ENCODE results near the gene ITGA5. TPM values are rescaled to one million over a fixed set of nuclear protein-coding genes. Genes with fewer than 3 reads are reported as not detected.

Gene ITGA5
- total and polyA plus RNA-seq, 12 donors: 31.9 to 154 (median 48.8) TPM

GRCh38 chr12:54386403-54387113, 32.5 kb downstream of the ITGA5 start:
- no peaks in the 10 kb centered on the region for H3K27me3 ChIP-seq
- no peaks in the 10 kb centered on the region for H3K36me3 ChIP-seq
- no peak for TF ChIP-seq CTCF (IDR thresholded peaks at IDR 0.05)
- no peak overlapping the region for H3K4me3 ChIP-seq
- H3K9me3 ChIP-seq: no peaks in the 10 kb centered on the region
- peak overlapping the region in 1 of 10 donors; percentile 26 for H3K27ac ChIP-seq
- 80 to 94% methylated on average over 3 of the region's 3 CpGs for WGBS, 2 donors
- peaks cover 0 to 51% (median 11%) of the 10 kb centered on the region in 9 donors for H3K4me1 ChIP-seq
- ATAC-seq (no peak), DNase-seq (no peak)
- intact Hi-C loops (cut with DNase I): no loop called here

- Histone ChIP-seq H3K27me3 (no peaks in the 10 kb centered on the region), H3K4me3 (peak overlapping the region in 6 of 10 donors; percentile 5 to 27 (median 26)), H3K4me1 (peaks cover 0 to 41% (median 5%) of the 10 kb centered on the region in 9 donors), H3K27ac (peak overlapping the region in 9 of 10 donors; percentile 13 to 88 (median 58)), H3K36me3 (no peaks in the 10 kb centered on the region), H3K9me3 (no peaks in the 10 kb centered on the region)
- no peak for TF ChIP-seq CTCF (IDR thresholded peaks at IDR 0.05)
- no peak for DNase-seq
- 69 to 70% methylated on average over 10 of the region's 10 CpGs for WGBS, 2 donors
- peak in 7 of 8 donors; percentile 8 to 44 (median 35) for ATAC-seq
- intact Hi-C loops (cut with DNase I): no loop called here
These were observed 33.7 kb downstream of the ITGA5 start for GRCh38 chr12:54385251-54385914.

GRCh38 chr12:54384591-54385041, 34.5 kb downstream of the ITGA5 start, which contains the start of gene ZNF385A:
Gene ZNF385A (minus strand): TSS chr12:54384733. CDS start chr12:54384514, 219 bp downstream.
- DNase-seq (no peak), ATAC-seq (peak in 7 of 8 donors; percentile 10 to 36 (median 18))
- H3K36me3 ChIP-seq: no peaks in the 10 kb centered on the region
- H3K27me3 ChIP-seq: no peaks in the 10 kb centered on the region
- H3K4me1 ChIP-seq: peaks cover 0 to 47% (median 5%) of the 10 kb centered on the region in 9 donors
- H3K27ac ChIP-seq: peak within 1 kb of the TSS in 9 of 10 donors; percentile 13 to 88 (median 58)
- no peak for TF ChIP-seq CTCF (IDR thresholded peaks at IDR 0.05)
- intact Hi-C loops (cut with DNase I): no loop called here
- no peaks in the 10 kb centered on the region for H3K9me3 ChIP-seq
- 85 to 94% methylated on average over 1 of the region's 1 CpG for WGBS, 2 donors
- peak within 1 kb of the TSS in 7 of 10 donors; percentile 5 to 49 (median 27) for H3K4me3 ChIP-seq

- Histone ChIP-seq H3K27ac (peak overlapping the region in 1 of 10 donors; percentile 88), H3K27me3 (no peaks in the 10 kb centered on the region), H3K4me1 (peaks cover 0 to 57% (median 10%) of the 10 kb centered on the region in 9 donors), H3K36me3 (no peaks in the 10 kb centered on the region), H3K4me3 (peak overlapping the region in 1 of 10 donors; percentile 49), H3K9me3 (no peaks in the 10 kb centered on the region)
- ATAC-seq (peak in 1 of 8 donors; percentile 22), DNase-seq (no peak)
- intact Hi-C loops (cut with DNase I): no loop called here
- 84 to 94% methylated on average over 3 of the region's 3 CpGs for WGBS, 2 donors
- TF ChIP-seq CTCF (IDR thresholded peaks at IDR 0.05): no peak
These were observed 35.9 kb downstream of the ITGA5 start for GRCh38 chr12:54383041-54383609.

Measured in heart right ventricle (tissue), 16 donors.